ENCODE results near the gene HIF1A.

HIF1A gene

GRCh38 chr14:61716956-61717355 is 21.6 kb downstream of the HIF1A start:
- no peak for TF ChIP-seq CTCF (IDR thresholded peaks at IDR 0.05; ENCODE audit: low read length, missing control alignments)
- H3K4me3 ChIP-seq (replicated peaks; ENCODE audit: low read depth, low read length): peak overlapping the region; percentile 39
- DNase-seq (ENCODE audit: low read depth): no peak

- H3K4me3 ChIP-seq (replicated peaks; ENCODE audit: low read depth, low read length): peak overlapping the region; percentile 32
- no peak for DNase-seq (ENCODE audit: low read depth)
- TF ChIP-seq CTCF (IDR thresholded peaks at IDR 0.05; ENCODE audit: low read length, missing control alignments): no peak
These were observed 22.7 kb downstream of the HIF1A start for GRCh38 chr14:61718039-61718438.

GRCh38 chr14:61719344-61720293 is 24.3 kb downstream of the HIF1A start:
- peak overlapping the region; percentile 33 for H3K4me3 ChIP-seq (replicated peaks; ENCODE audit: low read depth, low read length)
- no peak for DNase-seq (ENCODE audit: low read depth)
- TF ChIP-seq CTCF (IDR thresholded peaks at IDR 0.05; ENCODE audit: low read length, missing control alignments): no peak

GRCh38 chr14:61720294-61720661 is 25.0 kb downstream of the HIF1A start:
- no peak for TF ChIP-seq CTCF (IDR thresholded peaks at IDR 0.05; ENCODE audit: low read length, missing control alignments)
- H3K4me3 ChIP-seq (replicated peaks; ENCODE audit: low read depth, low read length): peak overlapping the region; percentile 33
- DNase-seq (ENCODE audit: low read depth): no peak

GRCh38 chr14:61720741-61721140 is 25.4 kb downstream of the HIF1A start:
- peak overlapping the region; percentile 11 for H3K4me3 ChIP-seq (replicated peaks; ENCODE audit: low read depth, low read length)
- DNase-seq (ENCODE audit: low read depth): no peak
- no peak for TF ChIP-seq CTCF (IDR thresholded peaks at IDR 0.05; ENCODE audit: low read length, missing control alignments)

- H3K4me3 ChIP-seq (replicated peaks; ENCODE audit: low read depth, low read length): no peak overlapping the region
- TF ChIP-seq CTCF (IDR thresholded peaks at IDR 0.05; ENCODE audit: low read length, missing control alignments): no peak
- DNase-seq (ENCODE audit: low read depth): no peak
These were observed 28.8 kb downstream of the HIF1A start for GRCh38 chr14:61724133-61724532.
